PC-3 (cell line): ENCODE data around the gene LILRA2. TPM values are rescaled to one million over a fixed set of nuclear protein-coding genes. Genes with fewer than 3 reads are reported as not detected.

Experiments
- ATAC-seq: fragments of 200-7000 bp; cut with Tn5 transposase; 2 replicates; pipeline ENCODE4 v1.9.1; 2020; ENCODE audit warnings: mild to moderate bottlenecking, moderate library complexity
- BruUV-seq: library from RNA; stranded (reverse); fragments of 400-500 nt; replicated peaks from 2 replicates; lab custom pipeline; 2021; lab: Mats Ljungman, UMichigan
- CTCF ChIA-PET: fragments of 300-600 bp; sonication (Branson Sonifier 250); formaldehyde crosslinking; loops from one replicate; lab custom pipeline; 2022; ENCODE audit warnings: antibody characterized with exemption; lab: Charles Lee
- POLR2A ChIA-PET: fragments of 300-600 bp; sonication (Branson Sonifier 250); formaldehyde crosslinking; loops from one replicate; lab custom pipeline; 2022; ENCODE audit warnings: antibody characterized with exemption; ENCODE audit not compliant: unreplicated experiment; lab: Charles Lee
- DNase-seq: peaks from one replicate; pipeline ENCODE4 v3.0.0-alpha.2; 2015
- H2AFZ ChIP-seq: fragments of 300-600 bp; sonication (generic); 2 replicates; pipeline ENCODE4 v1.6.0; 2016; ENCODE audit warnings: antibody characterized with exemption, low read length
- H3F3A ChIP-seq: fragments of 300-600 bp; sonication (generic); one replicate; pipeline ENCODE4 v1.6.0; 2017; ENCODE audit warnings: antibody characterized with exemption, low read length, control low read depth, mild to moderate bottlenecking; ENCODE audit not compliant: unreplicated experiment
- H3K27ac ChIP-seq: fragments of 300-600 bp; sonication (generic); 2 replicates; pipeline ENCODE4 v1.5.1; 2016; ENCODE audit warnings: mild to moderate bottlenecking, low read length
- H3K27me3 ChIP-seq: fragments of 300-600 bp; sonication (generic); 2 replicates; pipeline ENCODE4 v1.6.1; 2016; ENCODE audit warnings: low read length, mixed read lengths
- H3K36me3 ChIP-seq: fragments of 300-600 bp; sonication (generic); 2 replicates; pipeline ENCODE4 v1.6.1; 2016; ENCODE audit warnings: low read depth, mixed run types, low read length, mixed read lengths
- H3K4me1 ChIP-seq: fragments of 300-600 bp; sonication (generic); 2 replicates; pipeline ENCODE4 v1.5.1; 2016; ENCODE audit warnings: low read length; ENCODE audit not compliant: insufficient read depth
- H3K4me2 ChIP-seq: fragments of 300-600 bp; sonication (generic); 2 replicates; pipeline ENCODE4 v1.6.0; 2016; ENCODE audit warnings: low read length
- H3K4me3 ChIP-seq: fragments of 300-600 bp; sonication (generic); 2 replicates; pipeline ENCODE4 v1.5.1; 2016; ENCODE audit warnings: mild to moderate bottlenecking, low read length, mixed read lengths
- H3K79me2 ChIP-seq: fragments of 300-600 bp; sonication (generic); 2 replicates; pipeline ENCODE4 v1.6.1; 2017; ENCODE audit warnings: low read length, mixed read lengths
- H3K9ac ChIP-seq: fragments of 300-600 bp; sonication (generic); 2 replicates; pipeline ENCODE4 v1.6.0; 2016; ENCODE audit warnings: mild to moderate bottlenecking, low read length
- H3K9me2 ChIP-seq: fragments of 300-600 bp; sonication (generic); replicated peaks from 2 replicates; pipeline ENCODE4 v1.6.1; 2016; ENCODE audit warnings: mixed run types, low read length, mixed read lengths
- H3K9me3 ChIP-seq: fragments of 300-600 bp; sonication (generic); 2 replicates; pipeline ENCODE4 v1.6.1; 2016; ENCODE audit warnings: low read length, mixed read lengths
- H4K20me1 ChIP-seq: fragments of 300-600 bp; sonication (generic); 2 replicates; pipeline ENCODE4 v1.6.1; 2016; ENCODE audit warnings: low read length, mixed read lengths
- CTCF ChIP-seq: fragments of 300-600 bp; sonication (generic); conservative IDR thresholded peaks from 2 replicates; pipeline ENCODE4 v1.5.1; 2017; ENCODE audit warnings: antibody characterized with exemption, low read depth, mild to moderate bottlenecking, low read length
- EZH2 ChIP-seq: fragments of 300-600 bp; sonication (generic); IDR thresholded peaks from one replicate; pipeline ENCODE4 v1.6.1; 2017; ENCODE audit warnings: antibody characterized with exemption, mild to moderate bottlenecking, low read length; ENCODE audit not compliant: unreplicated experiment
- EZH2phosphoT487 ChIP-seq: fragments of 300-600 bp; sonication (generic); IDR thresholded peaks from 2 replicates; pipeline ENCODE4 v1.6.1; 2018; ENCODE audit warnings: mild to moderate bottlenecking, antibody characterized with exemption, low read length, borderline replicate concordance
- intact Hi-C: fragments of 100-400 bp; cut with micrococcal nuclease; formaldehyde crosslinking; loops from 2 replicates; pipeline ENCODE4 v1.9.0; 2023
- total RNA-seq: library from RNA; depleted of rRNA; stranded (reverse); fragments of >200 nt; gene quantifications from 2 replicates; pipeline ENCODE4 v1.2.3, GENCODE V29; 2014

LILRA2 gene
- total RNA-seq, 1 experiment from 2014 or later: not detected

- H2AFZ ChIP-seq: no peak overlapping the region
- no peak for TF ChIP-seq CTCF
- TF ChIP-seq EZH2: no peak
- TF ChIP-seq EZH2phosphoT487: no peak
- ATAC-seq: no peak
These were observed 39.4 kb upstream of the LILRA2 start for GRCh38 chr19:54534156-54534555.

GRCh38 chr19:54535601-54536000, 38.0 kb upstream of the LILRA2 start:
- H3K9ac ChIP-seq: no peak overlapping the region
- H3K27me3 ChIP-seq: peaks cover 90% of the 10 kb centered on the region
- H3K4me3 ChIP-seq: no peak overlapping the region
- no peaks in the 10 kb centered on the region for H4K20me1 ChIP-seq
- ATAC-seq: no peak
- H3K9me3 ChIP-seq: no peaks in the 10 kb centered on the region
- no peak for DNase-seq
- CTCF ChIA-PET: no interaction called here
- no peaks in the 10 kb centered on the region for H3F3A ChIP-seq
- TF ChIP-seq CTCF: no peak
- no peak for TF ChIP-seq EZH2
- TF ChIP-seq EZH2phosphoT487: no peak
- H3K27ac ChIP-seq: no peak overlapping the region
- no peaks in the 10 kb centered on the region for H3K36me3 ChIP-seq
- no peak overlapping the region for H2AFZ ChIP-seq
- intact Hi-C loops: no loop called here
- no peak overlapping the region for H3K4me2 ChIP-seq
- POLR2A ChIA-PET: no interaction called here
- no TSS peak for BruUV-seq
- no peaks in the 10 kb centered on the region for H3K79me2 ChIP-seq
- H3K4me1 ChIP-seq: no peaks in the 10 kb centered on the region
- no peaks in the 10 kb centered on the region for H3K9me2 ChIP-seq

More at GRCh38 chr19:54534156-54534555, 39.4 kb upstream of the LILRA2 start:
- Histone ChIP-seq H3K27me3 (peaks cover 93% of the 10 kb centered on the region), H3K4me3 (no peak overlapping the region), H3K9me2 (no peaks in the 10 kb centered on the region), H3F3A (no peaks in the 10 kb centered on the region), H3K36me3 (no peaks in the 10 kb centered on the region), H3K27ac (no peak overlapping the region), H4K20me1 (no peaks in the 10 kb centered on the region), H3K9me3 (no peaks in the 10 kb centered on the region), H3K4me1 (no peaks in the 10 kb centered on the region), H3K9ac (no peak overlapping the region), H3K4me2 (no peak overlapping the region), H3K79me2 (no peaks in the 10 kb centered on the region)
- ChIA-PET POLR2A (no interaction called here), CTCF (no interaction called here)
- intact Hi-C loops: no loop called here
- BruUV-seq: no TSS peak
- no peak for DNase-seq

- TF ChIP-seq CTCF: no peak
- TF ChIP-seq EZH2: no peak
- no peak for TF ChIP-seq EZH2phosphoT487
- Histone ChIP-seq H3K9me3 (no peaks in the 10 kb centered on the region), H4K20me1 (no peaks in the 10 kb centered on the region), H2AFZ (no peak overlapping the region), H3K9me2 (no peaks in the 10 kb centered on the region), H3K4me1 (no peaks in the 10 kb centered on the region), H3K4me2 (no peak overlapping the region), H3K9ac (no peak overlapping the region), H3K36me3 (no peaks in the 10 kb centered on the region), H3K27me3 (peaks cover 89% of the 10 kb centered on the region), H3K4me3 (no peak overlapping the region), H3K27ac (no peak overlapping the region), H3K79me2 (no peaks in the 10 kb centered on the region), H3F3A (no peaks in the 10 kb centered on the region)
- no peak for ATAC-seq
- no TSS peak for BruUV-seq
- ChIA-PET POLR2A (no interaction called here), CTCF (no interaction called here)
- intact Hi-C loops: no loop called here
- DNase-seq: no peak
These were observed 36.6 kb upstream of the LILRA2 start for GRCh38 chr19:54536956-54537355.
